Pancreas (tissue), 10 donors: ENCODE data around the gene RALB. TPM values are rescaled to one million over a fixed set of nuclear protein-coding genes. Genes with fewer than 3 reads are reported as not detected.

Experiments used
- ATAC-seq, 4 donors: fragments of 200-7000 bp; cut with Tn5 transposase; one replicate each; pipeline versions ENCODE4 v1.8.0 to v1.9.1; 2020; ENCODE audit warnings: mild to moderate bottlenecking in 4 of 4, moderate library complexity in 4 of 4
- DNase-seq, 6 donors: peaks; one replicate each; pipeline ENCODE4 v3.0.0-alpha.2; 2020
- FAIRE-seq: peaks from 2 replicates; lab custom pipeline; 2012; peaks lifted over from hg19 to GRCh38; lab: Jason Lieb, UNC
- H3K27ac ChIP-seq, 4 donors: fragments of 200-600 bp; sonication (generic); 1 replicate in 3 of 4; 2 replicates in 1 of 4; pipeline versions ENCODE4 v1.5.0 to v1.8.0; 2020
- H3K27me3 ChIP-seq, 4 donors: fragments of 200-600 bp; one replicate each; pipeline ENCODE4 v1.8.0; 2021
- H3K36me3 ChIP-seq, 3 donors: fragments of 200-600 bp; sonication (generic) in 1 of 3; one replicate each; pipeline versions ENCODE4 v1.5.0 to v1.8.0; 2020 to 2021
- H3K4me1 ChIP-seq, 3 donors: fragments of 200-600 bp; one replicate each; pipeline ENCODE4 v1.8.0; 2021
- H3K4me3 ChIP-seq, 4 donors: fragments of 200-600 bp; sonication (generic) in 2 of 4; one replicate each; pipeline versions ENCODE4 v1.5.0 to v1.8.0; 2020 to 2021
- H3K9me3 ChIP-seq, 4 donors: fragments of 200-600 bp; one replicate each; pipeline ENCODE4 v1.8.0; 2021
- CTCF ChIP-seq, 4 donors: fragments of 200-600 bp; sonication (generic) in 3 of 4; IDR thresholded peaks; one replicate each; pipeline versions ENCODE4 v1.5.0 to v1.8.0; 2021; ENCODE audit warnings: antibody characterized with exemption in 4 of 4
- WGBS, 2 donors: extraction: QIAGEN DNeasy Blood & Tissue Kit; methylation state at CpG; one replicate each; pipeline ENCODE4 v1.1.7; 2013; 5-methylcytosine and 5-hydroxymethylcytosine counted together
- intact Hi-C, 3 donors: fragments of 100-400 bp; cut with DNase I; formaldehyde crosslinking; loops; one replicate each; pipeline versions ENCODE4 v1.11.1 to v1.14.2; 2022
- polyA plus RNA-seq, 2 donors: library from polyadenylated mRNA; stranded (reverse); fragments of 200-250 nt; gene quantifications; one replicate each; pipeline ENCODE4 v1.2.3, GENCODE V29; 2013
- total RNA-seq, 6 donors: library from RNA; stranded (reverse); fragmentation: NEBNext Ultra II Directional in 4 of 6; extraction: Animal tissue kit (Norgen Biotek cat#: 25700) in 4 of 6; gene quantifications; one replicate each; pipeline versions ENCODE4 v1.2.1 to v1.2.4, GENCODE V29; 2021 to 2023
- donor health status: healthy with polysubstance abuse.
- donor health status: DM: no; HTN: no; CAD: no; lungs with moderate emphysema.
- donor health status: DM: no; HTN: no; CAD: no.
- donor health status: control.
- donor health status: control.
- donor health status: Bipolar disorder and iron deficiency.
- donor health status: DM: yes; HTN: yes; CAD: no.
- donor health status: DM: no; HTN: no; CAD: no.
- donor health status: DM: no; HTN: no; CAD: no.
- donor health status: DM: yes; HTN: yes; CAD: no.

The RALB gene
- total and polyA plus RNA-seq, 8 donors, result 9.8 to 24.2 (median 15.4) TPM

- no peak for TF ChIP-seq CTCF (IDR thresholded peaks at IDR 0.05)
- peaks cover 0 to 8% (median 6%) of the 10 kb centered on the region in 3 donors for H3K4me1 ChIP-seq
- no peak overlapping the region for H3K27ac ChIP-seq
- H3K9me3 ChIP-seq, result no peaks in the 10 kb centered on the region
- H3K36me3 ChIP-seq, result no peaks in the 10 kb centered on the region
- no peaks in the 10 kb centered on the region for H3K27me3 ChIP-seq
- DNase-seq, result peak in 1 of 6 donors; percentile 21
- intact Hi-C loops, result no loop called here
- 65 to 67% methylated on average over 5 of the region's 5 CpGs for WGBS, 2 donors
- H3K4me3 ChIP-seq, result no peak overlapping the region
- no peak for ATAC-seq
- FAIRE-seq, result no peak
These were observed 24.1 kb upstream of the RALB start for GRCh38 chr2:120228503-120228902.

GRCh38 chr2:120229341-120229740 lies 23.3 kb upstream of the RALB start:
- Histone ChIP-seq H3K27me3 (no peaks in the 10 kb centered on the region), H3K27ac (no peak overlapping the region), H3K36me3 (no peaks in the 10 kb centered on the region), H3K9me3 (no peaks in the 10 kb centered on the region), H3K4me3 (no peak overlapping the region), H3K4me1 (peaks cover 0 to 2% (median 0%) of the 10 kb centered on the region in 3 donors)
- ATAC-seq (no peak), DNase-seq (peak in 1 of 6 donors; percentile 18), FAIRE-seq (no peak)
- 86 to 88% methylated on average over 10 of the region's 10 CpGs for WGBS, 2 donors
- intact Hi-C loops, result no loop called here
- TF ChIP-seq CTCF (IDR thresholded peaks at IDR 0.05), result no peak

DNA sequence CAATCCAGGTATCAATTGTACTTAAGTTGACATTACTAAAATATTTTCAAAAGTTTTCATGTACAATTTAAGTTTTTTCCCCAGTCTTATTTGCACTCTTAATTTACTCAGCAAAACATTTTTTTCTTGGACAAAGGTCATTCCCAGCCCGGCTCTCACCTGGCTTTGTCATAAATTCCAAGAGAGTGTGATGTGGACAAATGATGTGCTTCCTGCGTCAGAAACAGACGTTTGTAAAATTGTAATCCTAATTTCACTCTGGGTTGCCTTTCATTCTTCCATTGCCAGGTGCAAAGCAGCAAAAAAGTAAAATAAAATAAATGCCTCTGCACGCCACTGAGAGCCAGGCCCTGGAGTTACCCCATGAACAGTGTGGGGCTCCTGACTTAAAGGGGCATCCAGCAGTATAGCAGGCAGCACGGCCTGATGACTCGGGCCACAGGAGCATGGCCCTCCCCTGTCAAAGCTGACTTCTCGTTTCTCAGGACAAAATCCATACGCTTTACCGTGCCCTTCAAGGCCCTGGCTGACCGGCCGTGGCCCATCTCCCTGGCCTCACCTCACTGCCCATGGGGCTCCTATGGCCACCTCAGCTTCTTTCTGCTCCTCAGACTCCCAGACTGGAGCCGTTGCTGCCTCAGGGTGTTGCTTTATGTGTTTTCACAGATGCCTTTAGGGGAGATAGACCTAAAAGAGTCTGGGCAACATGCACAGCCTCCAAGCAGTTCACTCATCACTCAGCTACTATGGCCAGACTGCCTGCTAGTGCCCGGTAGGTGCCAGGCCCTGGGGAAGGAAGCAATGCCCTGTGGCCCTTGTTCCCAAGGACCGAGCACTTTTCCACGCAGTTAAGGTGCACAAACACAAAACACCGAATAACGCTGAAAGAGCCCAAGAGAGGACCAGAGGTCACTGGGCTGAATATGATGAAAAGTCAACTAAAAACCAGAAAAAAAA lies 21.9 kb upstream of the RALB start:
- ATAC-seq (peak in 3 of 4 donors; percentile 33 to 44 (median 44)), DNase-seq (peak in 1 of 6 donors; percentile 41), FAIRE-seq (no peak)
- Histone ChIP-seq H3K4me3 (no peak overlapping the region), H3K36me3 (no peaks in the 10 kb centered on the region), H3K9me3 (no peaks in the 10 kb centered on the region), H3K4me1 (no peaks in the 10 kb centered on the region), H3K27ac (no peak overlapping the region), H3K27me3 (no peaks in the 10 kb centered on the region)
- intact Hi-C loops, result no loop called here
- no peak for TF ChIP-seq CTCF (IDR thresholded peaks at IDR 0.05)
- WGBS, 2 donors, result 67% methylated on average over 17 of the region's 17 CpGs

DNA sequence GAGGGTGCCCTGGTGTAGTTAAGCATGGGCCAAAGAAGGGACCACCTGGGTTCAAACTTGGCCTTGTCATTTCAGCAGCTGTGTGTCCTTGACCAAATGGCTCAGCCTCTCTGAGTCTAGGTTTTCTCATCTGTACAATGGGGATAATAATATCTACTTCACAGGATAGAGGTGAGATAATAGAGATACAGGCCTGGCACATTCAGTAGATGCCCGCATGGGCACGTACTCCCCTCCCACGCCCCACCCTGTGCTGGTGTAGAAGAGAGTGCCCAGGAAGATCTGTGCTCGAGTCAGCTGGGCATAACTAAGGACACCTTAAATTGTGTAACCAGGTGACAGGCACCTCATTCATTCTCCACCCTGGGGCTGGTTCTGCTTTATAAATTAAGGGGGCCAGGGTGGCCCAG lies 21.1 kb upstream of the RALB start:
- intact Hi-C loops, result no loop called here
- WGBS, 2 donors, result 86 to 94% methylated on average over 4 of the region's 4 CpGs
- FAIRE-seq (no peak), DNase-seq (peak in 1 of 6 donors; percentile 11), ATAC-seq (peak in 1 of 4 donors; percentile 10)
- Histone ChIP-seq H3K4me3 (peak overlapping the region in 1 of 4 donors; percentile 25), H3K27me3 (no peaks in the 10 kb centered on the region), H3K27ac (peak overlapping the region in 1 of 4 donors; percentile 45), H3K36me3 (no peaks in the 10 kb centered on the region), H3K4me1 (no peaks in the 10 kb centered on the region), H3K9me3 (no peaks in the 10 kb centered on the region)
- no peak for TF ChIP-seq CTCF (IDR thresholded peaks at IDR 0.05)
